T-helper 1 cell (primary cell): ENCODE measurements around the gene LGALS7B.
"Not testable (repeated sequence)": the region's sequence is repeated elsewhere in the genome, so short reads cannot be mapped to it uniquely, and the experiment has no call there.

Experiments used
- DNase-seq, 5 donors: peaks; one replicate each; pipeline ENCODE4 v3.0.0-alpha.2; 2012 to 2020
- total RNA-seq, 4 donors: gene quantifications; one replicate each; lab custom pipeline; 2026; lab: John Stamatoyannopoulos, UW

Gene LGALS7B
- total RNA-seq = 0 reads per million in 4 donors

DNA sequence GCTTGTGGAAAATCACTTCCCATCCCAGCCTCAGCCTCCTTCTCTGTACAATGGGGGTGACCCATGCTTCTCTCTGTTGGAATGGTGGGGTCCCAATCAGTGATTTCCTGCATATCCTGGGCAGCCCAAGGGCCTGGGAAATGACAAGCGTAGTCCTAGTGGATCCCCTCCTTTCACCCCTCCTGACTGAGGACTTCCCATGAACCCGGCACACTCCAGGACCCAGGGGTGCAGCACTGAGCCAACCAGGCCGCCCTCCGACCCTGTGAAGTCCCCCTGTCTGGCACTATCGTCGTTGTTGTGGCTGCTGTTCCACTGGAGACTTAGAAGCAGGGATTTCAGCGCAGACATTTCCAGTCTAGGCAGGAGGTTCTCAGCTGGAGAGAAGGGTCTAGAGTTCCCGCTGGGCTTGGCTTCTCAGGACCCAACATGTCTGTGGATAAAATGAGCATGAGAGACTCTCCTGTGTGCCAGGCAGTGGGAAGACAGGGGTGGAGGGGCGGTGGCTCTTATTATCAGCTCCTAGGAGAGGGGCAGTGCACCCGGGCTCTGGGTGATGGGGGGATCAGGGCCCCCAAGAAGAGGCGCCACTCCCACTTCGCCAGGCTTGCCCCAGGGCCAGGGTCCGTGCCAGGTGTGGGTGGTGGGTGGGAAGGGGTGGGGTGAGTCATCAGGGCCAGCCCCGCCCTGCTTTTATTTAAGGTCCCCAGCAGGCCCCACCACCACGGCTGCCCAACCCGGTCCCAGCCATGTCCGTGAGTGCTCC, at the start of gene LGALS7B:
TSS of gene LGALS7B (plus strand) at position 723 of the 766 bp plus-strand sequence. CDS start at position 750, 27 bp downstream.
- DNase-seq = no peak

GRCh38 chr19:38739440-38740256, 49.4 kb upstream of the LGALS7B start:
- no peak for DNase-seq

DNA sequence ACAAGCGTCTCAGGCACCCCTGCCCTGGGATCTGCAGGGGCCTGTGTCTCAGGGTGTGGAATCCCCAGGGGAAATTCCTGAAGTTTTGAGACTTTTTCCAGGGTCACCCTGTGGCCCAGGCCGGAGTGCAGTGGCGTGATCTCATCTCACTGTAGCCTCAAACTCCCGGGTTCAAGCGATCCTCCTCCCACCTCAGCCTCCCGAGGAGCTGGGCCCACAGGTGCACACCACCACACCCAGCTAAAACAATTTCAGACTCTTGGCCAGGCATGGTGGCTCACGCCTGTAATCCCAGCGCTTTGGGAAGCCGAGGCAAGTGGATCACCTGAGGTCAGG, 48.8 kb upstream of the LGALS7B start:
- no peak for DNase-seq

- no peak for DNase-seq
Measured at GRCh38 chr19:38740932-38741331, 48.1 kb upstream of the LGALS7B start.

DNA sequence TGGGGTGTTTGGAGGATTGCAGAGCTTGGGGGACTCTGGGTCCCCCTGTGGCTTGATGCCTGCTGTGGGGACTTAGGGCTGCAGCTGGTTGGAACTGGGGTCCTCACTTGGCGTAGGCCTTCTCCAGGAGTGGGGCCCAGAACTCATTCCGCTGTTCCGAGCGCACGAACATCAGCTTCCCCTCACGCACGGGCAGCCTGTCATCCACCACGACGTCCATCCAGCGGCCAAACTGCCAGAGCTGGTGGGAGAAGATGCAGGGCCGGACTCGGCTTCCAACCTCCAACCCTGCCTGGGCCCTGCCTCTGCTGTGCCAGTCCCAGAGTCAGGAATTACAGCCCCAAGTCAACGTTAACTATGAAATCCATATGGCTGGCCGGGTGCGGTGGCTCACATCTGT, 47.3 kb upstream of the LGALS7B start:
- no peak for DNase-seq

GRCh38 chr19:38742296-38742695, 46.7 kb upstream of the LGALS7B start:
- no peak for DNase-seq

- no peak for DNase-seq
Measured at GRCh38 chr19:38742906-38743305, 46.1 kb upstream of the LGALS7B start.

DNA sequence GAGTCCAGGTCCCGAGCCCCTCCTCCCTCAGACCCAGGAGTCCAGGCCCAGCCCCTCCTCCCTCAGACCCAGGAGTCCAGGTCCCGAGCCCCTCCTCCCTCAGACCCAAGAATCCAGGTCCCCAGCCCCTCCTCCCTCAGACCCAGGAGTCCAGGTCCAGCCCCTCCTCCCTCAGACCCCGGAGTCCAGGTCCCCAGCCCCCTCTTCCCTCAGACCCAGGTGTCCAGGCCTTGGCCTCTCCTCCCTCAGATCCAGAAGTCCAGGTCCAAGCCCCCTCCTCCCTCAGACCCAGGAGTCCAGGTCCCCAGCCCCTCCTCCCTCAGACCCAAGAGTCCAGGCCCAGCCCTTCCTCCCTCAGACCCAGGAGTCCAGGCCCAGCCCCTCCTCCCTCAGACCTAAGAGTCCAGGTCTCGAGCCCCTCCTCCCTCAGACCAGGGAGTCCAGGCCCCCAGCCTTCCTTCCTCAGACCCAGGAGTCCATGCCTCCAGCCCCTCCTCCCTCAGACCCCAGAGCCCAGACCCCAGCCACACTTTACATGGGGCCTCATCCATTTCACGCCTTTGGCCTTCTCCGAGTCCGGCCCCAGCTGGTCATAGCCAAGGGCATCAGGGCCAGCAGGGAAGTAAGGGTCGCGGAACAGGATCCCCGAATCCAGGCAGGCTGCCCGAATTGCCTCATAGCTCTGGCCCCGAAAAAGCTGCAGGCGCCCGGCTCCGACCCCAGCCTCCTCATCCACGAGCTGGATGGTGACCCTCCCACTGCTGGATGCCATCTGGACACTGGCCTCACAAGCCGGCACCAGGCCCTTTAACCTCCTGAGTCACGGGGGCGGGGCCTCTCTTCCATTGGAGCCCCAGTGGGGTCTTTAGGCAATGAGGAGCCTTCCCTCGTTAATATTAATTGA, 45.4 kb upstream of the LGALS7B start:
- no peak for DNase-seq

DNA sequence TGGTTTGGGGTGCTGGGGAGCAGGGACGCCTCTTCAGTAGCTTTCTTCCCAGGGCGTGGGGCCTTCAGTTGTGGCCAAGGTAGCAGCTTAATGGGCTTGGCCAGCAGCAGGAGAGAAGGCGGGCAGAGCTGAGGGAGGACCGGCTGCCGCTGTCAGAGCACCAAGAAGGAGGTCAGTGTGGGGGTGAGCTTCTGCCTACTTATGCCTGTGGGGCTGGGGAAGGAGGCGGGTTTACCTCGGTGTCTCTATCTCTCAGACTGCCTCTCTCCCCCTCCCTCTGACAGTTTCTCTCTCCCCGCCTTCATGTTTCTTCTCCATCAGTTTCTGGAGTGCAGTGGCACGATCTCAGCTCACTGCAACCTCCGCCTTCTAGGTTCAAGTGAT, 44.7 kb upstream of the LGALS7B start, which contains the start of gene CAPN12:
TSS of gene CAPN12 (minus strand) at position 177 of the 384 bp plus-strand sequence. CDS start 309 bp downstream, outside the sequence.
- DNase-seq = no peak

GRCh38 chr19:38744874-38745273, 44.1 kb upstream of the LGALS7B start:
- DNase-seq = no peak

DNA sequence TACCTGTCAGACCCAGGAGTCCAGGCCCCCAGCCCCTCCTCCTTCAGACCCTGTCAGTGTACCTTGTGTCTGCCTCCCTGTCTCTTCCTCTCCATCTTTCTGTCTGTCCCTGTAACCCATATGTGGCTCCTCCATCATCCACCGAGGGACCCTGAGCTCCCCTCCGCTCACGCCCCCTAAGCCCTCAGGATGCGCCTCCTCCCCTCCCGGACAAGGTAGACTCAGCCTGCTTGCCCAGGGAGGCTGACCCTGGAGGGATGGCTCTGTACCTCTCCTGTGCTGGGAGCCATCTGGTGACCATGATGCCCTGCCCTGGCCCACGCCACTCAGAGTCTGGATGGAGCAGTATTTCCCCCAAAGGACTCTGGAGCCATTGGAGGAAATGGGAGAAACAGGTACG, 43.7 kb upstream of the LGALS7B start:
- DNase-seq = no peak

DNA sequence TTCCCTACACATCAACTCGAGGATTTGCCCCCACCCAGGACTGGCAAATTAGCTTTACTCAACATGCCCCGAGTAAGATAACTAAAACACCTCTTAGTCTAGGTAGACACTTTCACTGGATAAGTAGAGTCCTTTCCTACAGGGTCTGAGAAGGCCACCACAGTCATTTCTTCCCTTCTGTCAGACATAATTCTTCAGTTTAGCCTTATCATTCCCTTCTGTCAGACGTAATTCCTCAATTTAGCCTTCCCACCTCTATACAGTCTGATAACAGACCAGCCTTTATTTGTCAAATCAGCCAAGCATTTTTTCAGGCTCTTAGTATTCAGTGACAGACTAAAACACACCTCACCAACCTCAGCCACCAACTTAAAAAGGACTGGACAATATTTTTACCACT, 35.2 kb upstream of the LGALS7B start:
- not testable (repeated sequence) for DNase-seq

DNA sequence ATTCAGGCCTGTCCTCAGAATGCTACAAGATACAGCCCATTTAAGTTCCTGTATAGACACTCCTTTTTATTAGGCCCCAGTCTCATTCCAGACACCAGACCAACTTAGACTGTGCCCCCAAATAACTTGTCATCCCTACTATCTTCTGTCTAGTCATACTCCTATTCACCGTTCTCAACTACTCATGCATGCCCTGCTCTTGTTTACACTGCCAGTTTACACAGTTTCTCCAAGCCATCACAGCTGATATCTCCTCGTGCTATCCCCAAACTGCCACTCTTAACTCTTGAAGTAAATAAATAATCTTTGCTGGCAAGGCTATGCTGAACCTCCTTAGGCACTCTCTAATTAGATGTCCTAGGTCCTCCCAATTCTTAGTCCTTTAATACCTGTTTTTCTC, 34.8 kb upstream of the LGALS7B start:
- not testable (repeated sequence) for DNase-seq

DNA sequence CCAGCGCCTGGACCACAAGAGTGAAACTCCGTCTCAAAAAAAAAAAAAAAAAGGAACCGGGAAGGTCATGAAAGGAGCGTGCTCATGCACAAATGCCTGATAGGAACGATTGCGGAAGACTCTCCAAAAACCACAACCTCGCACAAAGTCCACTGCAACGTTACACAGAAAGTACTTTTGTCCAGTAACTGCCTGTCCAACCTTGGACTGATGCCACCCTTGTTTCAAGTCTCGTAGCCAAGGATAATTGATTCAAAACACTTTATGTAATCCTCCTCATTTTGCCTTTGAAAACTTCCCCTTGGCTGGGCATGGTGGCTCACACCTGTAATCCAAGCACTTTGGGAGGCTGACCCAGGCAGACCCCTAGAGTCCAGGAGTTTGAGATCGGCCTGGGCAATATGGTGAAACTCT, 29.4 kb upstream of the LGALS7B start:
- no peak for DNase-seq

DNA sequence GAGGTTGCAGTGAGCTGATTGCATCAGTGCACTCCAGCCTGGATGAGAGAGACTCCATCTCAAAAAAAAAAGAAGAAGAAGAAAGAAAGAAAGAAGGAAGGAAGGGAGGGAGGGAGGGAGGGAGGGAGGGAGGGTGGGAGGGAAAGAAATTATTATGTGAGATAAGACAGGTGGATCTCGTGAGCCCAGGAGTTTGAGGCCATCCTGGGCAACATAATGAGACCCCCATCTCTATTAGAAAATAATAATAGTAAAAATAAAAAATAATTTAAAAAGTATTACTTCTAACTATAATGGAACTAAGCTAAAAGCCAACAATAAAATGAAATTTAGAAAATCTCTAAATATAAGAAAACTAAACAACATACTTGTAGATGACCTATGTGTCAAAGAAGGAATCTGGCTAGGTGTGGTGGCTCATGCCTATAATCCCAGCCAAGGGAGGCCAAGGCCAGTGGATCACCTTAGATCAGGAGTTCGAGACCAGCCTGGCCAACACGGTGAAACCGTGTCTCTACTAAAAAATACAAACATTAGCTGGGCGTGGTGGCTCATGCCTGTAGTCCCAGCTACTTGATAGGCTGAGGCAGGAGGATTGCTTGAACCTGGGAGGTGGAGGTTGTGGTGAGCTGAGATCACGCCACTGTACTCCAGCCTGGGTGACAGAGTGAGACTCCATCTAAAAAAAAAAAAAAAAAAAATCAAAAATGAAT, 28.0 kb upstream of the LGALS7B start:
- not testable (repeated sequence) for DNase-seq

GRCh38 chr19:38761884-38762389, 27.1 kb upstream of the LGALS7B start:
- DNase-seq = not testable (repeated sequence)

GRCh38 chr19:38763795-38764220, 25.2 kb upstream of the LGALS7B start:
- no peak for DNase-seq

GRCh38 chr19:38765214-38765613, 23.8 kb upstream of the LGALS7B start:
- no peak for DNase-seq

- DNase-seq = no peak
Measured at GRCh38 chr19:38766276-38767047, 22.5 kb upstream of the LGALS7B start.

- peak; percentile 81 to 92 (median 86) for DNase-seq
Measured at GRCh38 chr19:38769635-38770211, 19.3 kb upstream of the LGALS7B start.
